Lung (tissue), 12 donors: Measurements from ENCODE around the gene SAXO1. TPM values are rescaled to one million over a fixed set of nuclear protein-coding genes. Genes with fewer than 3 reads are reported as not detected.
A peak's percentile ranks its signal among the peaks of the same experiment; 100 is the strongest.

ENCODE experiments used
- ATAC-seq: fragments of 200-7000 bp; cut with Tn5 transposase; one replicate; pipeline ENCODE4 v1.9.1; 2020; ENCODE audit warnings: moderate number of reproducible peaks; ENCODE audit not compliant: insufficient read depth, low FRiP score
- DNase-seq, 3 donors: peaks; one replicate each; pipeline ENCODE4 v3.0.0-alpha.2; 2013 to 2017
- H3K27ac ChIP-seq, 2 donors: one replicate each; pipeline ENCODE4 v1.5.1; 2013; ENCODE audit warnings: mild to moderate bottlenecking in 2 of 2, moderate library complexity in 2 of 2, control low read depth in 1 of 2, inconsistent platforms in 1 of 2, low read depth in 1 of 2, low read length in 1 of 2
- H3K27me3 ChIP-seq, 3 donors: one replicate each; pipeline ENCODE4 v1.5.1; 2013; ENCODE audit warnings: low read length in 2 of 3; ENCODE audit not compliant: control insufficient read depth in 3 of 3, insufficient read depth in 3 of 3
- H3K36me3 ChIP-seq, 4 donors: one replicate each; pipeline ENCODE4 v1.5.1; 2013; ENCODE audit warnings: low read length in 4 of 4, mild to moderate bottlenecking in 1 of 4, moderate library complexity in 1 of 4; ENCODE audit not compliant: control insufficient read depth in 4 of 4, insufficient read depth in 4 of 4
- H3K4me1 ChIP-seq, 5 donors: one replicate each; pipeline ENCODE4 v1.5.1; 2013; ENCODE audit warnings: low read length in 5 of 5, mild to moderate bottlenecking in 2 of 5, moderate library complexity in 1 of 5; ENCODE audit not compliant: control insufficient read depth in 5 of 5, insufficient read depth in 5 of 5
- H3K4me3 ChIP-seq: one replicate; pipeline ENCODE4 v1.5.1; 2013; ENCODE audit warnings: mild to moderate bottlenecking, control low read depth, moderate library complexity
- H3K9ac ChIP-seq, 2 donors: one replicate each; pipeline ENCODE4 v1.5.1; 2013; ENCODE audit warnings: low read length in 2 of 2, control low read depth in 1 of 2; ENCODE audit not compliant: insufficient read depth in 1 of 2
- H3K9me3 ChIP-seq, 4 donors: one replicate each; pipeline ENCODE4 v1.5.1; 2013; ENCODE audit warnings: low read length in 3 of 4, mild to moderate bottlenecking in 1 of 4, moderate library complexity in 1 of 4; ENCODE audit not compliant: control insufficient read depth in 4 of 4, insufficient read depth in 3 of 4
- WGBS, 2 donors: extraction: QIAGEN DNeasy Blood & Tissue Kit; methylation state at CpG; one replicate each; pipeline ENCODE4 v1.1.7; 2013; 5-methylcytosine and 5-hydroxymethylcytosine counted together
- polyA plus RNA-seq, 2 donors: library from polyadenylated mRNA; stranded (reverse); fragments of 200-250 nt; gene quantifications; one replicate each; pipeline ENCODE4 v1.2.1, GENCODE V29; 2013
- total RNA-seq, 2 donors: library from RNA; depleted of rRNA in 1 of 2; stranded (reverse); fragments of >200 nt in 1 of 2; gene quantifications; one replicate each; pipeline ENCODE4 v1.2.1, GENCODE V29; 2014 to 2021
- TF ChIP-seq, protein P1 (sequence below): IDR thresholded peaks from 2 replicates; pipeline ENCODE4 v1.5.1; 2012; ENCODE audit warnings: mild to moderate bottlenecking; ENCODE audit errors: control extremely low read depth, extremely low read depth
- donor health status: control.
- donor health status: control.
- donor health status: Bipolar disorder and iron deficiency.
- donor health status: healthy.
- donor health status: DM: yes; HTN: yes; CAD: no.

Gene SAXO1
- total and polyA plus RNA-seq, 4 donors = 0.02 to 0.54 (median 0.21) TPM

DNA sequence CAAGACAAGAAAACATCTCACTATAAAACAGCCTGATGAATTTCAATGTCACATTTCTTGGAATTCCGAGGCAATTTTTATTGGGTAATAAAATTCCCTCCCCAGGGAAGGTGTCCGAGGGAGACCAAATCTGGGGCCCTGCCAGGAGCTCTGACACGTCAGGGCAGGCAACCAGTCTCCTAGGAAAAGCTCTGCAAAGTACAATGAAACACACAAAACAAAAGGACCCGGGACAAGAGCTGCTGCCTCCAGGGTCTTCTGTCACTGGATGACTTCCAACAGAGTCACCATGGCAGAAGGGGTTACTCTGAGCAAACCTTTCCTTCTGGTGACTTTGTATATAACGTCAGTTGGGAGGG lies 50.8 kb downstream of the SAXO1 start:
- 84 to 90% methylated on average over 5 of the region's 5 CpGs for WGBS, 2 donors
- H3K27ac ChIP-seq = no peak overlapping the region
- no peaks in the 10 kb centered on the region for H3K27me3 ChIP-seq
- ATAC-seq = no peak
- no peaks in the 10 kb centered on the region for H3K36me3 ChIP-seq
- H3K4me3 ChIP-seq = no peak overlapping the region
- peaks cover 0 to 4% (median 0%) of the 10 kb centered on the region in 4 donors for H3K9me3 ChIP-seq
- no peak overlapping the region for H3K9ac ChIP-seq
- H3K4me1 ChIP-seq = peaks cover 0 to 27% (median 0%) of the 10 kb centered on the region in 5 donors
- no peak for DNase-seq
- TF ChIP-seq, protein P1, sequence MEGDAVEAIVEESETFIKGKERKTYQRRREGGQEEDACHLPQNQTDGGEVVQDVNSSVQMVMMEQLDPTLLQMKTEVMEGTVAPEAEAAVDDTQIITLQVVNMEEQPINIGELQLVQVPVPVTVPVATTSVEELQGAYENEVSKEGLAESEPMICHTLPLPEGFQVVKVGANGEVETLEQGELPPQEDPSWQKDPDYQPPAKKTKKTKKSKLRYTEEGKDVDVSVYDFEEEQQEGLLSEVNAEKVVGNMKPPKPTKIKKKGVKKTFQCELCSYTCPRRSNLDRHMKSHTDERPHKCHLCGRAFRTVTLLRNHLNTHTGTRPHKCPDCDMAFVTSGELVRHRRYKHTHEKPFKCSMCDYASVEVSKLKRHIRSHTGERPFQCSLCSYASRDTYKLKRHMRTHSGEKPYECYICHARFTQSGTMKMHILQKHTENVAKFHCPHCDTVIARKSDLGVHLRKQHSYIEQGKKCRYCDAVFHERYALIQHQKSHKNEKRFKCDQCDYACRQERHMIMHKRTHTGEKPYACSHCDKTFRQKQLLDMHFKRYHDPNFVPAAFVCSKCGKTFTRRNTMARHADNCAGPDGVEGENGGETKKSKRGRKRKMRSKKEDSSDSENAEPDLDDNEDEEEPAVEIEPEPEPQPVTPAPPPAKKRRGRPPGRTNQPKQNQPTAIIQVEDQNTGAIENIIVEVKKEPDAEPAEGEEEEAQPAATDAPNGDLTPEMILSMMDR = no peak

DNA sequence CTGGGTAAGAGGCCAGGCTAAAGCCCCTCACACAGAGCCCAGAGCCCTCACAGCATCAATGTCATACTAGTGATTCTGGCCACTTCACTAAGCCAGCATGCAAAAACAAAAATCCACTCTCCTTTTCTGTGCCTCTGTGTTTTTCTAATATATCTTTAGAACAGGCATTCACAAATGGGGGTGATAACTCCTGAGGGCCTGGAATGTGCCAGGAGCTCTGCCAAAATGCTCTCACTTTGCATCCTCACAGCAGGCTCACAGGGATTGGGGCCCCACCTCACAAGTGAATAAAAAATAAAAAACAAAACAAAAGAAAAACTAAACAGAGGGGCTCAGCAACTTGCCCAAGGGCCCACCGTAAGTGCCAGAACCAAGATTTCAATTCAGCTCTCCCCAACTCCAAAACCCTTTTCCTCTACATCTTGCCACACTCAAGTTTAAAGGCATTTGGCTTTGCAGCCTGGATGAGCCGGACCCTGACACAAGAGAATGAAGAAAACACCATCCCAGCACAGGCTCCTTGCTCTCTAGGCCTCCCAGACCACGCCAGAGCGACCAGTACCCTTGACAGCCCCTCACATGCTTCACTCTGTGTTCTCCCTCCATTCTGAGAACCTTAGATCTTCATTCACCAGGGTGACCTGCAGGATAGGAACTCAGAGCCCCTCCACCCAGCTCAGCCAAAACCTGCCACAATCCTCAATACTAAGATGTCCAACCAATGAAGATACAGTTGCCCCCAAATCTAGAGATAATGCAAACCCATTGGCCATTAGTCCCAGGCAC lies 51.3 kb downstream of the SAXO1 start:
- ATAC-seq (no peak), DNase-seq (no peak)
- no peaks in the 10 kb centered on the region for H3K27me3 ChIP-seq
- H3K27ac ChIP-seq = no peak overlapping the region
- H3K36me3 ChIP-seq = no peaks in the 10 kb centered on the region
- H3K4me3 ChIP-seq = no peak overlapping the region
- H3K4me1 ChIP-seq = peaks cover 0 to 31% (median 2%) of the 10 kb centered on the region in 5 donors
- H3K9ac ChIP-seq = no peak overlapping the region
- peaks cover 0 to 4% (median 0%) of the 10 kb centered on the region in 4 donors for H3K9me3 ChIP-seq
- TF ChIP-seq, protein P1 = no peak
- 89 to 99% methylated on average over 4 of the region's 4 CpGs for WGBS, 2 donors

DNA sequence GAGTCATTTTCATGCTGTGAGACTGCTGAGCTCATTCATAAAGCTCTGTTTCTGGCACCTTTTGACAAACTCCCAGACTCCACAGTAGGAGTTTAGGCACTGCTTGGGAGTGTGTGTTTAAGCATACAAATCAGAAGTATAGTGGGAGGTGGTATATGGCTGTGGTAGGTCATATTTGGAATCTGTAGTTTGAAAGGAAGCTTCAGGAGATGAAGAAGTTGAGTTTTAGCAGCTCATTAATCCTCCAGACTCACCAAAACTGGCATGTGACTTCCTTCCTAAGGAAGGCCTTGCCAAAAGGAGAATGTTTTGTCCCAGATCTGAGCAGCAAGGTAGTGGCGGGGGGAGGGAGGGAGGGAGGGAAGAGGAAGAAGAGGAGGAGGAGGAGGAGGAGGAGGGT lies 52.8 kb downstream of the SAXO1 start:
- no peak overlapping the region for H3K27ac ChIP-seq
- peaks cover 0 to 45% (median 6%) of the 10 kb centered on the region in 5 donors for H3K4me1 ChIP-seq

More for the DNA sequence above, 52.8 kb downstream of the SAXO1 start:
- Histone ChIP-seq H3K36me3 (no peaks in the 10 kb centered on the region), H3K4me3 (no peak overlapping the region), H3K27me3 (no peaks in the 10 kb centered on the region), H3K9ac (no peak overlapping the region), H3K9me3 (peaks cover 0 to 4% (median 0%) of the 10 kb centered on the region in 4 donors)
- DNase-seq = peak in 2 of 3 donors; percentile 47 to 72
- WGBS, 2 donors = 0 to 6% methylated on average over 1 of the region's 1 CpG
- ATAC-seq = no peak
- TF ChIP-seq, protein P1 = no peak
